ENCODE measurements around the gene SLC44A4.
"Not testable (repeated sequence)": the region's sequence is repeated elsewhere in the genome, so short reads cannot be mapped to it uniquely, and the experiment has no call there.

Gene SLC44A4

GRCh38 chr6:31878222-31878621, 575 bp downstream of the SLC44A4 start:
- no peak for DNase-seq

GRCh38 chr6:31877651-31878161, 1.1 kb downstream of the SLC44A4 start:
- DNase-seq: no peak

- no peak for DNase-seq
Measured at GRCh38 chr6:31877125-31877650, 1.6 kb downstream of the SLC44A4 start.

GRCh38 chr6:31876357-31876756, 2.4 kb downstream of the SLC44A4 start:
- DNase-seq: no peak

GRCh38 chr6:31875877-31876276, 2.9 kb downstream of the SLC44A4 start:
- DNase-seq: no peak

GRCh38 chr6:31874836-31875572, 3.8 kb downstream of the SLC44A4 start:
- DNase-seq: no peak

GRCh38 chr6:31874084-31874670, 4.6 kb downstream of the SLC44A4 start:
- DNase-seq: no peak

GRCh38 chr6:31871046-31871659, 7.6 kb downstream of the SLC44A4 start:
- DNase-seq: no peak

GRCh38 chr6:31870385-31870921, 8.3 kb downstream of the SLC44A4 start:
- DNase-seq: no peak

GRCh38 chr6:31869343-31869742, 9.5 kb downstream of the SLC44A4 start:
- DNase-seq: no peak

- DNase-seq: not testable (repeated sequence)
Measured at GRCh38 chr6:31868658-31868971, 10.2 kb downstream of the SLC44A4 start.

GRCh38 chr6:31865205-31866118, 13.3 kb downstream of the SLC44A4 start:
- DNase-seq: no peak

GRCh38 chr6:31864818-31865204, 14.0 kb downstream of the SLC44A4 start:
- DNase-seq: no peak

GRCh38 chr6:31864123-31864562, 14.7 kb downstream of the SLC44A4 start:
- not testable (repeated sequence) for DNase-seq

- peak; percentile 100 for DNase-seq
Measured at GRCh38 chr6:31862344-31863235, 16.2 kb downstream of the SLC44A4 start, which contains the start of gene NEU1. TSS of gene NEU1 (minus strand) at chr6:31862821. CDS start at chr6:31862776, 45 bp downstream.

- no peak for DNase-seq
Measured at GRCh38 chr6:31861919-31862343, 16.9 kb downstream of the SLC44A4 start.

- DNase-seq: no peak
Measured at GRCh38 chr6:31861150-31861549, 17.6 kb downstream of the SLC44A4 start.

GRCh38 chr6:31860349-31860748, 18.4 kb downstream of the SLC44A4 start:
- DNase-seq: no peak

GRCh38 chr6:31859923-31860322, 18.9 kb downstream of the SLC44A4 start:
- no peak for DNase-seq

- no peak for DNase-seq
Measured at GRCh38 chr6:31858707-31859106, 20.1 kb downstream of the SLC44A4 start.

GRCh38 chr6:31857774-31858173, 21.0 kb downstream of the SLC44A4 start:
- not testable (repeated sequence) for DNase-seq
